Right atrium auricular region (tissue), 2 donors: Measurements from ENCODE around the gene PSMD1. TPM values are rescaled to one million over a fixed set of nuclear protein-coding genes. Genes with fewer than 3 reads are reported as not detected.

Experiments
- DNase-seq: peaks from one replicate; pipeline ENCODE4 v3.0.0-alpha.2; 2019; ENCODE audit warnings: low spot score
- H3K27ac ChIP-seq, 2 donors: fragments of 200-600 bp; sonication (generic); 1 replicate in 1 of 2; 2 replicates in 1 of 2; pipeline ENCODE4 v1.5.1; 2016 to 2019
- H3K27me3 ChIP-seq, 2 donors: fragments of 200-600 bp; sonication (generic); one replicate each; pipeline versions ENCODE4 v1.5.1 to v1.6.0; 2017 to 2019
- H3K36me3 ChIP-seq: fragments of 200-600 bp; sonication (generic); one replicate; pipeline ENCODE4 v1.5.1; 2016
- H3K4me1 ChIP-seq, 2 donors: fragments of 200-600 bp; sonication (generic); one replicate each; pipeline versions ENCODE4 v1.5.1 to v1.6.0; 2017 to 2019
- H3K4me3 ChIP-seq, 2 donors: fragments of 200-600 bp; sonication (generic); 1 replicate in 1 of 2; 2 replicates in 1 of 2; pipeline ENCODE4 v1.5.1; 2017 to 2019; ENCODE audit warnings: mild to moderate bottlenecking in 1 of 2, moderate library complexity in 1 of 2
- H3K9me3 ChIP-seq, 2 donors: fragments of 200-600 bp; sonication (generic); one replicate each; pipeline ENCODE4 v1.5.1; 2019
- total RNA-seq, 2 donors: library from RNA; depleted of rRNA; stranded (reverse); fragments of >200 nt; gene quantifications; one replicate each; pipeline ENCODE4 v1.1.0, GENCODE V29; 2016
- TF ChIP-seq, protein P1 (sequence below), 2 donors: fragments of 200-600 bp; sonication (generic); IDR thresholded peaks; one replicate each; pipeline ENCODE4 v1.5.1; 2019; ENCODE audit warnings: antibody characterized with exemption in 2 of 2

PSMD1 gene
- total RNA-seq, 2 donors from 2014 or later: 53.1 to 75.4 TPM

- no peaks in the 10 kb centered on the region for H3K36me3 ChIP-seq
- TF ChIP-seq, protein P1, sequence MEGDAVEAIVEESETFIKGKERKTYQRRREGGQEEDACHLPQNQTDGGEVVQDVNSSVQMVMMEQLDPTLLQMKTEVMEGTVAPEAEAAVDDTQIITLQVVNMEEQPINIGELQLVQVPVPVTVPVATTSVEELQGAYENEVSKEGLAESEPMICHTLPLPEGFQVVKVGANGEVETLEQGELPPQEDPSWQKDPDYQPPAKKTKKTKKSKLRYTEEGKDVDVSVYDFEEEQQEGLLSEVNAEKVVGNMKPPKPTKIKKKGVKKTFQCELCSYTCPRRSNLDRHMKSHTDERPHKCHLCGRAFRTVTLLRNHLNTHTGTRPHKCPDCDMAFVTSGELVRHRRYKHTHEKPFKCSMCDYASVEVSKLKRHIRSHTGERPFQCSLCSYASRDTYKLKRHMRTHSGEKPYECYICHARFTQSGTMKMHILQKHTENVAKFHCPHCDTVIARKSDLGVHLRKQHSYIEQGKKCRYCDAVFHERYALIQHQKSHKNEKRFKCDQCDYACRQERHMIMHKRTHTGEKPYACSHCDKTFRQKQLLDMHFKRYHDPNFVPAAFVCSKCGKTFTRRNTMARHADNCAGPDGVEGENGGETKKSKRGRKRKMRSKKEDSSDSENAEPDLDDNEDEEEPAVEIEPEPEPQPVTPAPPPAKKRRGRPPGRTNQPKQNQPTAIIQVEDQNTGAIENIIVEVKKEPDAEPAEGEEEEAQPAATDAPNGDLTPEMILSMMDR (IDR thresholded peaks at IDR 0.05): no peak
- H3K27me3 ChIP-seq: no peaks in the 10 kb centered on the region
- no peaks in the 10 kb centered on the region for H3K9me3 ChIP-seq
- DNase-seq: no peak
- no peak overlapping the region for H3K4me3 ChIP-seq
- no peak overlapping the region for H3K27ac ChIP-seq
- peaks cover 0 to 11% of the 10 kb centered on the region in 2 donors for H3K4me1 ChIP-seq
Observed at GRCh38 chr2:231118614-231118942, 61.9 kb downstream of the PSMD1 start.

DNA sequence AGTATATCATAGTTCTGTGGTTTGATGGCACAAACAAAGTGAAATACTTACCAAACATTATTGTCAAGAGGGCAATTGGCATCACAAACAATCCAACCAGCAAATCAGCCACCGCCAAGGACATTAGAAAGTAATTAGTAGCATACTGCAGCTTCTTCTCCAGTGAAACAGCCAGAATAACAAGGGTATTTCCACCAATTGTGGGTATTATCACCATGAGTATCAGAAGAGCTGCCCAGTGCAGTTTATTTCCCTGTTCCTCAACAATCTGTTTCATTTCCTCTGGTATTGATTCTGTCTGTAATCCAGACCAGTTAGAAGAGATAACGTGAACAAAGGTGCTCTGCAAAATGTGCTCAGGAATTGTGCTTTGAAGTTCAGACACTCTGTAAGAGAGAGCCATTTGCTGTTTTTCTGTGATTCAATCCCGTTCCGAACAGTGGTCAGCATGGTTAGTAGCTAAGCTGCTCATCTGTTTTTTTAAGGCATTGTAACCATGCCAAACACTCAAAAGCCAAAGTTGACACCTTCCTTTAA lies 66.8 kb downstream of the PSMD1 start:
- Histone ChIP-seq H3K4me1 (peaks cover 0 to 26% of the 10 kb centered on the region in 2 donors), H3K27ac (peak overlapping the region in 1 of 2 donors; percentile 39), H3K4me3 (peak overlapping the region in 1 of 2 donors; percentile 25), H3K27me3 (no peaks in the 10 kb centered on the region), H3K36me3 (no peaks in the 10 kb centered on the region), H3K9me3 (no peaks in the 10 kb centered on the region)
- DNase-seq: no peak
- TF ChIP-seq, protein P1 (IDR thresholded peaks at IDR 0.05): no peak

DNA sequence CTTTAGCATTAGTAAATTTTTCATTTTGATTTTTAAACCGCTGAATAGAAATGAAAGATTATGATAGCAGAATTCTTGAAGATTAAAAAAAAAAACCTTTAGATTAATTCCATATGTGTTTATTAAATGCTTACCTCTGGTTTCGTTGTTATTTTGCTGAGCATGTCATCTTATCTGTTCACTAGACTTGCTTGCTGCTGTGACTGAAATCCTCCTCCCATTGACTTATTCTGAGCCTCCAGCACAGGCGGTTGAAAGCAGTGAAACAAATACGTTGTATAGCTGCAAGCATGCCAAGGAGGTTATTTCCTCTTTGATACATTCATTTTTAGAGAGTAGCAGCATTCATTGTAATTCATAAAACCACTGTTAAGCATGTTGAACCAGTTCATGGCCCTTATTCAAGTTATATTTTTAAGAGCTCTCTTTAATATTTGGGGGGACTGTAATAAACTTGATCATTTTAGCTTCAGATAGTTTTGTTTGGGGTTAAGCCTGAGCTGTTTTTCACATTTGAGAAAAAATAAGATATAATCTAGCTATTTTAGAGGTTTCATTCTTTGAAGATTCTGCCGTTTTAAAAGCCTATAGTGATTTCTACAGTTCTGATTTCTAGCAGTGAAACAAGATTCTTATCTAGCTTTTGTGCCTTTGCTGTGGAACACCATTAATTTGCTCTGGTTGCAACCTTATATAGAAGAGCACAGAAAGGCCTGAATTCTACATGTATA lies 68.3 kb downstream of the PSMD1 start, which contains the start of gene HTR2B:
HTR2B (minus strand) TSS at position 205 of the 731 bp plus-strand sequence. CDS start 1,278 bp downstream, outside the sequence.
- Histone ChIP-seq H3K4me1 (peaks cover 0 to 26% of the 10 kb centered on the region in 2 donors), H3K4me3 (peak within 1 kb of the TSS in 1 of 2 donors; percentile 1), H3K36me3 (no peaks in the 10 kb centered on the region), H3K27ac (peak within 1 kb of the TSS in 1 of 2 donors; percentile 39), H3K9me3 (no peaks in the 10 kb centered on the region), H3K27me3 (no peaks in the 10 kb centered on the region)
- DNase-seq: no peak
- TF ChIP-seq, protein P1 (IDR thresholded peaks at IDR 0.05): no peak

DNA sequence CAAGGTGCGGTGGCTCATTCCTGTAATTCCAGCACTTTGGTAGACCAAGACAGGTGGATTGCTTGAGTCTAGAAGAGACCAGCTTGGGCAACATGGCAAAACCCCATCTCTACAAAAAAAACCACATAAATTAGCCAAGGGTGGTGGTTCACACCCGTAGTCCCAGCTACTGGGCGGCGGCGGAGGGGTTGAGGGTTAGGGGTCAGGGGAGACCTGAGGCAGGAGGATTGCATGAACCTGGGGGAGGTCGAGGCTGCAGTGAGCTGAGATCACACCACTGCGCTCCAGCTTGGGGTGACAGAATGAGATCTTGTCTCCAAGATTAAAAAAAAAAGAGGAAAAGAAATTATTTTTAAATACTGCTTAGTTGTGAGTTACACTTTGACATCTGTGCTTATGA lies 69.5 kb downstream of the PSMD1 start:
- Histone ChIP-seq H3K27ac (no peak overlapping the region), H3K36me3 (no peaks in the 10 kb centered on the region), H3K4me3 (no peak overlapping the region), H3K4me1 (peaks cover 0 to 26% of the 10 kb centered on the region in 2 donors), H3K9me3 (no peaks in the 10 kb centered on the region), H3K27me3 (no peaks in the 10 kb centered on the region)
- TF ChIP-seq, protein P1 (IDR thresholded peaks at IDR 0.05): no peak
- no peak for DNase-seq

GRCh38 chr2:231127480-231127879 lies 70.8 kb downstream of the PSMD1 start:
- no peaks in the 10 kb centered on the region for H3K36me3 ChIP-seq
- H3K27ac ChIP-seq: no peak overlapping the region
- no peaks in the 10 kb centered on the region for H3K9me3 ChIP-seq
- no peak overlapping the region for H3K4me3 ChIP-seq
- no peaks in the 10 kb centered on the region for H3K27me3 ChIP-seq
- DNase-seq: no peak
- TF ChIP-seq, protein P1 (IDR thresholded peaks at IDR 0.05): no peak
- peaks cover 0 to 30% of the 10 kb centered on the region in 2 donors for H3K4me1 ChIP-seq
